ENCODE measurements around the gene SORCS2. TPM values are rescaled to one million over a fixed set of nuclear protein-coding genes. Genes with fewer than 3 reads are reported as not detected.

SORCS2 gene
- total and polyA plus RNA-seq, 2 of the 13 experiments (the other 11 are each of a cell fraction or from before 2014, with no cell fraction given), result 0.82 to 1.0 TPM

DNA sequence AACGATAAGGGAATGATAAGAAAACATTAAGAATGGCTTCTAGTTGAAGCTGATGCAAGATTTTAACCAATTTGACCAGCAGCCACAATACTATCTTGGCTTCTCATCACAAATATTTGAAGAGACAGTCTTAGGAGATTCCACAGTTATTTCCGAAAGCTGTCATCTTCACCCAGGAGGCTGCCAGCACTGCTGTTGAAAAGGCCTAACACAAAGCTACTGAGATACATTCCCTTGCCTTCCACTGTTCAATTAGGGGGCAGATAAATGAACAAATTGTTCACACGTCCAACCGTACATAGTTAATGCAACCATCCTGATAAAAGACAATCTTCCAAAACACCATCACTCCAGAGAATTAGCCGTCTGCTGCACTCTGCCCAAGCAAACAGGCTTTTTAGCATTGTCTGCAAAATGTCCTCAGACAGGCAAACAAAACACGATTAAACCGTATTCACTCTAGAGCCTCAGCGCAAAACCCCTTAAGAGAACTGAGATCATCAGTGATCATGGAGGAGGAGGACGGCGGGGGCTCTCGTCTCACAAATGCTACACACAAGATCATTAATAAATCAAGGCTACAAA lies 432.1 kb downstream of the SORCS2 start:
- Histone ChIP-seq H3K27me3 (ENCODE audit: control insufficient read depth in 1 of 2, insufficient read depth in 2 of 2, low read length in 2 of 2) (no peaks in the 10 kb centered on the region), H3K9ac (ENCODE audit: insufficient read depth, low read depth, low read length) (no peak overlapping the region), H3K27ac (ENCODE audit: extremely low read length, insufficient read depth, low read length) (no peak overlapping the region), H3K9me3 (ENCODE audit: low read length) (no peaks in the 10 kb centered on the region), H2AFZ (ENCODE audit: low read length) (no peak overlapping the region), H3K4me2 (ENCODE audit: low read depth, low read length) (no peak overlapping the region), H3K79me2 (ENCODE audit: insufficient read depth, low read length) (no peaks in the 10 kb centered on the region), H3K4me3 (replicated peaks in 1 of 3; ENCODE audit: insufficient read depth in 1 of 3, low read depth in 2 of 3, low read length in 3 of 3) (no peak overlapping the region), H4K20me1 (ENCODE audit: insufficient read depth, low read length) (no peaks in the 10 kb centered on the region), H3K4me1 (ENCODE audit: insufficient read depth, low read length) (peaks cover 16% of the 10 kb centered on the region), H3K36me3 (replicated peaks in 1 of 2; ENCODE audit: control insufficient read depth in 1 of 2, insufficient read depth in 2 of 2, low read length in 2 of 2) (no peaks in the 10 kb centered on the region)
- in situ Hi-C loops (cut with HindIII; ENCODE audit: extremely low pct_ligation_motif_present, low pct_unique_long_range_greater_than_20kb), result no loop called here
- ATAC-seq (no peak), FAIRE-seq (no peak), DNase-seq (ENCODE audit: low spot score) (no peak)
- BruUV-seq (replicated peaks), result no TSS peak
- POLR2A ChIA-PET, result no interaction called here
- WGBS (ENCODE audit: low lambda C conversion rate), result 96% methylated on average over 11 of the region's 11 CpGs
- CTCF ChIA-PET (ENCODE audit: low intra/inter-chr PET ratio, low total read pairs), result no interaction called here
- intact Hi-C loops (cut with micrococcal nuclease; ENCODE audit: unreplicated experiment), result no loop called here
- TF ChIP-seq, protein P1, sequence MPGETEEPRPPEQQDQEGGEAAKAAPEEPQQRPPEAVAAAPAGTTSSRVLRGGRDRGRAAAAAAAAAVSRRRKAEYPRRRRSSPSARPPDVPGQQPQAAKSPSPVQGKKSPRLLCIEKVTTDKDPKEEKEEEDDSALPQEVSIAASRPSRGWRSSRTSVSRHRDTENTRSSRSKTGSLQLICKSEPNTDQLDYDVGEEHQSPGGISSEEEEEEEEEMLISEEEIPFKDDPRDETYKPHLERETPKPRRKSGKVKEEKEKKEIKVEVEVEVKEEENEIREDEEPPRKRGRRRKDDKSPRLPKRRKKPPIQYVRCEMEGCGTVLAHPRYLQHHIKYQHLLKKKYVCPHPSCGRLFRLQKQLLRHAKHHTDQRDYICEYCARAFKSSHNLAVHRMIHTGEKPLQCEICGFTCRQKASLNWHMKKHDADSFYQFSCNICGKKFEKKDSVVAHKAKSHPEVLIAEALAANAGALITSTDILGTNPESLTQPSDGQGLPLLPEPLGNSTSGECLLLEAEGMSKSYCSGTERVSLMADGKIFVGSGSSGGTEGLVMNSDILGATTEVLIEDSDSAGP (CRISPR knock-in tag; IDR thresholded peaks at IDR 0.05; ENCODE audit: borderline replicate concordance), result no peak
- TF ChIP-seq ZNF326 (CRISPR knock-in tag; IDR thresholded peaks at IDR 0.05; ENCODE audit: borderline replicate concordance), result no peak
- TF ChIP-seq, protein P2, sequence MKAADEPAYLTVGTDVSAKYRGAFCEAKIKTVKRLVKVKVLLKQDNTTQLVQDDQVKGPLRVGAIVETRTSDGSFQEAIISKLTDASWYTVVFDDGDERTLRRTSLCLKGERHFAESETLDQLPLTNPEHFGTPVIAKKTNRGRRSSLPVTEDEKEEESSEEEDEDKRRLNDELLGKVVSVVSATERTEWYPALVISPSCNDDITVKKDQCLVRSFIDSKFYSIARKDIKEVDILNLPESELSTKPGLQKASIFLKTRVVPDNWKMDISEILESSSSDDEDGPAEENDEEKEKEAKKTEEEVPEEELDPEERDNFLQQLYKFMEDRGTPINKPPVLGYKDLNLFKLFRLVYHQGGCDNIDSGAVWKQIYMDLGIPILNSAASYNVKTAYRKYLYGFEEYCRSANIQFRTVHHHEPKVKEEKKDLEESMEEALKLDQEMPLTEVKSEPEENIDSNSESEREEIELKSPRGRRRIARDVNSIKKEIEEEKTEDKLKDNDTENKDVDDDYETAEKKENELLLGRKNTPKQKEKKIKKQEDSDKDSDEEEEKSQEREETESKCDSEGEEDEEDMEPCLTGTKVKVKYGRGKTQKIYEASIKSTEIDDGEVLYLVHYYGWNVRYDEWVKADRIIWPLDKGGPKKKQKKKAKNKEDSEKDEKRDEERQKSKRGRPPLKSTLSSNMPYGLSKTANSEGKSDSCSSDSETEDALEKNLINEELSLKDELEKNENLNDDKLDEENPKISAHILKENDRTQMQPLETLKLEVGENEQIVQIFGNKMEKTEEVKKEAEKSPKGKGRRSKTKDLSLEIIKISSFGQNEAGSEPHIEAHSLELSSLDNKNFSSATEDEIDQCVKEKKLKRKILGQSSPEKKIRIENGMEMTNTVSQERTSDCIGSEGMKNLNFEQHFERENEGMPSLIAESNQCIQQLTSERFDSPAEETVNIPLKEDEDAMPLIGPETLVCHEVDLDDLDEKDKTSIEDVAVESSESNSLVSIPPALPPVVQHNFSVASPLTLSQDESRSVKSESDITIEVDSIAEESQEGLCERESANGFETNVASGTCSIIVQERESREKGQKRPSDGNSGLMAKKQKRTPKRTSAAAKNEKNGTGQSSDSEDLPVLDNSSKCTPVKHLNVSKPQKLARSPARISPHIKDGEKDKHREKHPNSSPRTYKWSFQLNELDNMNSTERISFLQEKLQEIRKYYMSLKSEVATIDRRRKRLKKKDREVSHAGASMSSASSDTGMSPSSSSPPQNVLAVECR (CRISPR knock-in tag; IDR thresholded peaks at IDR 0.05; ENCODE audit: borderline replicate concordance), result no peak
